ENCODE results near the gene HES7.

GRCh38 chr17:8163978-8164814 lies 40.3 kb upstream of the HES7 start:
- TF ChIP-seq CTCF (IDR thresholded peaks at IDR 0.05; ENCODE audit: low read length) (no peak), EZH2 (IDR thresholded peaks at IDR 0.05; ENCODE audit: borderline replicate concordance, low read length) (no peak)

Data from OCI-LY1 (cell line).